Tibial artery (tissue), 4 donors: ENCODE measurements around the gene RNF213.
"Not testable (repeated sequence)": the region's sequence is repeated elsewhere in the genome, so short reads cannot be mapped to it uniquely, and the experiment has no call there.

Experiments
- DNase-seq, 2 donors: peaks; one replicate each; pipeline ENCODE4 v3.0.0-alpha.2; 2019
- H3K27ac ChIP-seq, 2 donors: fragments of 200-600 bp; sonication (generic) in 1 of 2; 1 replicate in 1 of 2; 2 replicates in 1 of 2; pipeline ENCODE4 v1.5.1; 2018 to 2019; ENCODE audit warnings: mild to moderate bottlenecking in 1 of 2
- H3K27me3 ChIP-seq, 2 donors: fragments of 200-600 bp; sonication (generic) in 1 of 2; one replicate each; pipeline versions ENCODE4 v1.5.1 to v1.6.0; 2016 to 2019
- H3K36me3 ChIP-seq, 3 donors: fragments of 200-600 bp; sonication (generic) in 2 of 3; one replicate each; pipeline ENCODE4 v1.5.1; 2016 to 2019; ENCODE audit warnings: mild to moderate bottlenecking in 2 of 3
- H3K4me1 ChIP-seq, 4 donors: fragments of 200-600 bp; sonication (generic) in 2 of 4; 1 replicate in 3 of 4; 2 replicates in 1 of 4; pipeline ENCODE4 v1.5.1; 2016 to 2019
- H3K4me3 ChIP-seq, 2 donors: fragments of 200-600 bp; sonication (generic) in 1 of 2; 1 replicate in 1 of 2; 2 replicates in 1 of 2; pipeline ENCODE4 v1.5.1; 2018 to 2019; ENCODE audit warnings: mild to moderate bottlenecking in 2 of 2
- H3K9me3 ChIP-seq, 3 donors: fragments of 200-600 bp; sonication (generic) in 1 of 3; one replicate each; pipeline ENCODE4 v1.5.1; 2016 to 2019
- CTCF ChIP-seq, 2 experiments: fragments of 200-600 bp in 1 of 2; fragments of 450-650 bp in 1 of 2; IDR thresholded peaks; one replicate each; pipeline ENCODE4 v1.5.1; 2017 to 2019; ENCODE audit warnings: antibody characterized with exemption in 2 of 2, mild to moderate bottlenecking in 1 of 2, moderate library complexity in 1 of 2
- intact Hi-C: fragments of 100-400 bp; cut with DNase I; formaldehyde crosslinking; loops from one replicate; pipeline ENCODE4 v1.15.0; 2023; ENCODE audit warnings: low total_unique reads

RNF213 gene

GRCh38 chr17:80294653-80295052 lies 34.0 kb downstream of the RNF213 start:
- Histone ChIP-seq H3K9me3 (no peaks in the 10 kb centered on the region), H3K4me1 (no peaks in the 10 kb centered on the region), H3K36me3 (peaks cover 86 to 100% (median 92%) of the 10 kb centered on the region in 3 donors), H3K27ac (no peak overlapping the region), H3K27me3 (no peaks in the 10 kb centered on the region), H3K4me3 (no peak overlapping the region)
- DNase-seq = no peak
- TF ChIP-seq CTCF (IDR thresholded peaks at IDR 0.05) = no peak
- intact Hi-C loops = no loop called here

GRCh38 chr17:80295146-80295545 lies 34.5 kb downstream of the RNF213 start:
- Histone ChIP-seq H3K4me1 (no peaks in the 10 kb centered on the region), H3K9me3 (no peaks in the 10 kb centered on the region), H3K27me3 (no peaks in the 10 kb centered on the region), H3K36me3 (peaks cover 86 to 100% (median 92%) of the 10 kb centered on the region in 3 donors), H3K27ac (no peak overlapping the region), H3K4me3 (no peak overlapping the region)
- intact Hi-C loops = no loop called here
- DNase-seq = no peak
- TF ChIP-seq CTCF (IDR thresholded peaks at IDR 0.05) = no peak

- H3K27ac ChIP-seq = no peak overlapping the region
- intact Hi-C loops = no loop called here
- TF ChIP-seq CTCF (IDR thresholded peaks at IDR 0.05) = no peak
- no peaks in the 10 kb centered on the region for H3K27me3 ChIP-seq
- H3K4me1 ChIP-seq = no peaks in the 10 kb centered on the region
- no peak for DNase-seq
- H3K36me3 ChIP-seq = peaks cover 86 to 100% (median 92%) of the 10 kb centered on the region in 3 donors
- H3K4me3 ChIP-seq = no peak overlapping the region
- no peaks in the 10 kb centered on the region for H3K9me3 ChIP-seq
These were observed 34.9 kb downstream of the RNF213 start for GRCh38 chr17:80295559-80295958.

DNA sequence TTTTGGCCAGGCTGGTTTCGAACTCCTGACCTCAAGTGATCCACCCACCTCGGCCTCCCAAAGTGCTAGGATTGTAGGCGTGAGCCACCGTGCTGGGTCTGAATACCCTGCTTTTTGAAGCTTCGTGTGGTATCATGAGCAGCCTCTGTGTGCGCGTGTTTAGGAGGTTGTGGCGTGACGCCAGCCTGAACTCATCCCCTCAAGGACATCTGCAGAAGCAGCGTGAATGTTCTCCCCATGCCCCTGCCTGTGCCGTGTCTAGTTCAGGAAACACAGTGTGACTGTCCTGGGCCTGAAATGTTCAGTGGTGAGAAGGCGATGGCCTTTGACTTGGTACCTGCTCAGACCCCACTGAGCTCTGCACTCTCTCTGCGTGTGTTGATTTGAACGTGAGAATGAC lies 35.6 kb downstream of the RNF213 start:
- intact Hi-C loops = no loop called here
- Histone ChIP-seq H3K4me3 (no peak overlapping the region), H3K36me3 (peaks cover 86 to 100% (median 93%) of the 10 kb centered on the region in 3 donors), H3K27ac (no peak overlapping the region), H3K27me3 (no peaks in the 10 kb centered on the region), H3K4me1 (no peaks in the 10 kb centered on the region), H3K9me3 (no peaks in the 10 kb centered on the region)
- DNase-seq = no peak
- TF ChIP-seq CTCF (IDR thresholded peaks at IDR 0.05) = no peak

DNA sequence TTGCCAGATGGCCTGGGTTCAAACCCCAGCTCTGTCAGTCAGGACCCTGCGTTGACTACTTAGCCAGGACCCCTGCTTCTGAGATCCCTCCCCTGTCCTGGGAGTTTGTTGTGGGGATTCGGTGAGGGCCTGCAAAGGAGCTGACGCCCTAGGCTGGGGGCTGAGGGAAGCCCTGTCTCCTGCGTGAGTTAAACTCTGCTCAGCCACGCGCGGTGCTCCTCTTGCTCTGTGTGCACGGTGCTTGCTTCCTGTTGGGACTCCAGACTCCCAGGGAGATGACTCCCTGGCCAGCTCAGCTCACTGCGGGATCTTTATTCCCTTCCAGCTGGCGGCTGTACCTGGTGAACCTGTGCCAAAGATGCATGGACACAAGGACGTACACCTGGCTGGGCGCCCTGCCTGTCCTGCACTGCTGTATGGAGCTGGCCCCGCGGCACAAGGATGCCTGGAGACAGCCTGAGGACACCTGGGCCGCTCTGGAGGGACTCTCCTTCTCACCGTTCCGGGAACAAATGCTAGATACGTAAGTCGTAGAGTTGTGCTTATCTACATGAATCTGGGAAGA lies 37.4 kb downstream of the RNF213 start:
- Histone ChIP-seq H3K27me3 (no peaks in the 10 kb centered on the region), H3K36me3 (peaks cover 86 to 100% (median 93%) of the 10 kb centered on the region in 3 donors), H3K27ac (no peak overlapping the region), H3K4me1 (no peaks in the 10 kb centered on the region), H3K4me3 (no peak overlapping the region), H3K9me3 (peaks cover 0 to 3% (median 0%) of the 10 kb centered on the region in 3 donors)
- no peak for TF ChIP-seq CTCF (IDR thresholded peaks at IDR 0.05)
- no peak for DNase-seq
- intact Hi-C loops = no loop called here

DNA sequence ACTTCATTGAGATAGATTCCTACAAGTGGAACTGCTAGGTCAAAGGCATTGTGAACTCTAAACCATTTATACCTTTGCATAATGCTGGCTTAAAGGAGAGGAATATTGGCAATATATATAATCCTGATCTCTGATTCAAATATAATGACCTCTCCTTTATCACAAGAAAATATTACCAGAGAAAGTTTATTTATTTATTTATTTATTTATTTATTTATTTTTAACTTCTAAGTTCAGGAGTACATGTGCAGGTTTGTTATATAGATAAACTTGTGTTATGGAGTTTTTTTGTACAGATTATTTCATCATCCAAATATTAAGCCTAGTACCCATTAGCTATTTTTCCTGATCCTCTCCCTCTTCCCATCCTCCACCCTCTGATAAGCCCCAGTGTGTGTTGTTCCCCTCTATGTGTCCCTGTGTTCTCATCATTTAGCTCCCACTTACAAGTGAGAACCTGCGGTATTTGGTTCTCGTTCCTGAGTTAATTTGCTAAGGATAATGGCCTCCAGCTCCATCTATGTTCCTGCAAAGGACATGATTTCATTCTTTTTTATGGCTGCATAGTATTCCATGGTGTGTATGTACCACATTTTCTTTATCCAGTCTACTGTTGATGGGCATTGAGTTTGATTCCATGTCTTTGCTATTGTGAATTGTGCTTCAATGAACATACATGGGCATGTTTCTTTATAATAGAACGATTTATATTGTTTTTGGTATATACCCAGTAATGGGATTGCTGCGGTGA lies 38.9 kb downstream of the RNF213 start:
- peaks cover 93 to 100% (median 98%) of the 10 kb centered on the region in 3 donors for H3K36me3 ChIP-seq
- intact Hi-C loops, H3K4me1 ChIP-seq, DNase-seq, H3K27ac ChIP-seq, H3K27me3 ChIP-seq, H3K4me3 ChIP-seq: not testable (repeated sequence)
- H3K9me3 ChIP-seq = peaks cover 0 to 11% (median 11%) of the 10 kb centered on the region in 3 donors

DNA sequence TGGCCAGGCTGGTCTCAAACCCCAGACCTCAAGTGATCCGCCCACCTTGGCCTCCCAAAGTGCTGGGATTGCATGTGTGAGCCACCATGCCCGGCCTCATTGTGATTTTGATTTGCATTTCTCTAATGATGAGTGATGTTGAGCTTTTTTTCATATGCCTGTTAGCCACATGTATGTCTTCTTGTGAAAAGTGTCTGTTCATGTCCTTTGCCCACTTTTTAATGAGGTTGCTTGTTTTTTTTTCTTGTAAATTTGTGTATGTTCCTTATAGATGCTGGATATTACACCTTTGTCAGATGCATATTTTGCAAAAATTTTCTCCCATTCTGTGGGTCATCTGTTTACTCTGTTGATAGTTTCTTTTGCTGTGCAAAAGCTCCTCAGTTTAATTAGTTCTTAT lies 40.1 kb downstream of the RNF213 start:
- DNase-seq, intact Hi-C loops, H3K27ac ChIP-seq, H3K4me1 ChIP-seq, H3K4me3 ChIP-seq, H3K27me3 ChIP-seq: not testable (repeated sequence)
- H3K9me3 ChIP-seq = peaks cover 0 to 13% (median 11%) of the 10 kb centered on the region in 3 donors
- peaks cover 93 to 100% (median 99%) of the 10 kb centered on the region in 3 donors for H3K36me3 ChIP-seq
